ENCODE data around the gene CPED1.

DNA sequence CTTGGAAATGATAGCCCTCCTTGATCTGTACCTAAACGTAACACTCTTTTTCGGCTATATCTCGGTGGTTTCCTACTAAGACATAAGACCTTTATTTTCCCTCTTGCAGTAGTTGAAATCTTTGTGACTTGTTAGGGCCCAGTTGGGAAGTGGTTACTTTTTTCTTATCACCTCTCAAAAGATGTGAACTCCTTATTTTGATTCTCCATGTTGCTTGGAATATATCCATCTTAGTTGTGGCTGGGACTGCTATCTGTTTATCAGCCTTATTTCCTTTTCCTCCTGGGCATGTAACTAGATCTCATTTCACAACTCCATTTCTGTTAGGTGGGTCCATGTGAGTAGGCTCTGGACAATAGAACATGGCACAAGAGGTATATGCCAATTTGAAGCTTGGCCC lies 4.1 kb upstream of the CPED1 start:
- TF ChIP-seq, protein P1, sequence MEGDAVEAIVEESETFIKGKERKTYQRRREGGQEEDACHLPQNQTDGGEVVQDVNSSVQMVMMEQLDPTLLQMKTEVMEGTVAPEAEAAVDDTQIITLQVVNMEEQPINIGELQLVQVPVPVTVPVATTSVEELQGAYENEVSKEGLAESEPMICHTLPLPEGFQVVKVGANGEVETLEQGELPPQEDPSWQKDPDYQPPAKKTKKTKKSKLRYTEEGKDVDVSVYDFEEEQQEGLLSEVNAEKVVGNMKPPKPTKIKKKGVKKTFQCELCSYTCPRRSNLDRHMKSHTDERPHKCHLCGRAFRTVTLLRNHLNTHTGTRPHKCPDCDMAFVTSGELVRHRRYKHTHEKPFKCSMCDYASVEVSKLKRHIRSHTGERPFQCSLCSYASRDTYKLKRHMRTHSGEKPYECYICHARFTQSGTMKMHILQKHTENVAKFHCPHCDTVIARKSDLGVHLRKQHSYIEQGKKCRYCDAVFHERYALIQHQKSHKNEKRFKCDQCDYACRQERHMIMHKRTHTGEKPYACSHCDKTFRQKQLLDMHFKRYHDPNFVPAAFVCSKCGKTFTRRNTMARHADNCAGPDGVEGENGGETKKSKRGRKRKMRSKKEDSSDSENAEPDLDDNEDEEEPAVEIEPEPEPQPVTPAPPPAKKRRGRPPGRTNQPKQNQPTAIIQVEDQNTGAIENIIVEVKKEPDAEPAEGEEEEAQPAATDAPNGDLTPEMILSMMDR (IDR thresholded peaks at IDR 0.05), result no peak
- no peak for TF ChIP-seq POLR2A (IDR thresholded peaks at IDR 0.05)

Data from testis (tissue), 2 donors.